ENCODE measurements around the gene XYLT1. TPM values are rescaled to one million over a fixed set of nuclear protein-coding genes. Genes with fewer than 3 reads are reported as not detected.

Gene XYLT1
- total and polyA plus RNA-seq, 2 of the 8 experiments (the other 6 are each of a cell fraction or from before 2014, with no cell fraction given) = 6.6 to 25.4 TPM

- no peak for TF ChIP-seq SIN3A (conservative IDR thresholded peaks at IDR 0.05 in 1 of 2, IDR thresholded peaks at IDR 0.05 in 1 of 2; ENCODE audit: low read depth in 1 of 2, low read length in 2 of 2)
- TF ChIP-seq NANOG (IDR thresholded peaks at IDR 0.05; ENCODE audit: insufficient read depth, low read depth, low read length, poor library complexity, severe bottlenecking) = no peak
These were observed 104.3 kb downstream of the XYLT1 start (continued) for GRCh38 chr16:17366299-17366961.

All from H1 (cell line).